ENCODE measurements around the gene ARHGAP24. TPM values are rescaled to one million over a fixed set of nuclear protein-coding genes. Genes with fewer than 3 reads are reported as not detected.

The ARHGAP24 gene
- total and polyA plus RNA-seq, 2 experiments from 2014 or later = 0.21 to 0.36 TPM

GRCh38 chr4:85430697-85431096, 44.3 kb upstream of the ARHGAP24 start (continued):
- TF ChIP-seq, protein P1, sequence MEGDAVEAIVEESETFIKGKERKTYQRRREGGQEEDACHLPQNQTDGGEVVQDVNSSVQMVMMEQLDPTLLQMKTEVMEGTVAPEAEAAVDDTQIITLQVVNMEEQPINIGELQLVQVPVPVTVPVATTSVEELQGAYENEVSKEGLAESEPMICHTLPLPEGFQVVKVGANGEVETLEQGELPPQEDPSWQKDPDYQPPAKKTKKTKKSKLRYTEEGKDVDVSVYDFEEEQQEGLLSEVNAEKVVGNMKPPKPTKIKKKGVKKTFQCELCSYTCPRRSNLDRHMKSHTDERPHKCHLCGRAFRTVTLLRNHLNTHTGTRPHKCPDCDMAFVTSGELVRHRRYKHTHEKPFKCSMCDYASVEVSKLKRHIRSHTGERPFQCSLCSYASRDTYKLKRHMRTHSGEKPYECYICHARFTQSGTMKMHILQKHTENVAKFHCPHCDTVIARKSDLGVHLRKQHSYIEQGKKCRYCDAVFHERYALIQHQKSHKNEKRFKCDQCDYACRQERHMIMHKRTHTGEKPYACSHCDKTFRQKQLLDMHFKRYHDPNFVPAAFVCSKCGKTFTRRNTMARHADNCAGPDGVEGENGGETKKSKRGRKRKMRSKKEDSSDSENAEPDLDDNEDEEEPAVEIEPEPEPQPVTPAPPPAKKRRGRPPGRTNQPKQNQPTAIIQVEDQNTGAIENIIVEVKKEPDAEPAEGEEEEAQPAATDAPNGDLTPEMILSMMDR (conservative IDR thresholded peaks at IDR 0.05; ENCODE audit: low read depth in 2 of 2) = no peak
- TF ChIP-seq EZH2 (IDR thresholded peaks at IDR 0.05; ENCODE audit: low read depth, unreplicated experiment) (no peak), JUNB (IDR thresholded peaks at IDR 0.05; ENCODE audit: unreplicated experiment) (no peak)

GRCh38 chr4:85431156-85431555, 43.8 kb upstream of the ARHGAP24 start:
- H3K27ac ChIP-seq (ENCODE audit: low read depth) = no peak overlapping the region
- H3K9me2 ChIP-seq (ENCODE audit: insufficient read depth) = no peaks in the 10 kb centered on the region; the same call in 1 of the 2 replicates
- no peaks in the 10 kb centered on the region for H4K20me1 ChIP-seq (replicated peaks; ENCODE audit: insufficient read depth)
- peaks cover 4% of the 10 kb centered on the region for H3K27me3 Mint-ChIP-seq (ENCODE audit: insufficient read depth, low read depth, poor library complexity)
- DNase-seq (ENCODE audit: low spot score) (no peak), ATAC-seq (no peak)
- no peaks in the 10 kb centered on the region for H3F3A ChIP-seq (replicated peaks; ENCODE audit: low read depth)
- H3K4me1 Mint-ChIP-seq = peaks cover 13% of the 10 kb centered on the region; the same call in 2 of the 3 replicates
- no peaks in the 10 kb centered on the region for H3K36me3 Mint-ChIP-seq (ENCODE audit: low read depth)
- no peak overlapping the region for H3K4me2 ChIP-seq
- H3K36me3 ChIP-seq (ENCODE audit: insufficient read depth) = no peaks in the 10 kb centered on the region
- H3K4me1 ChIP-seq (ENCODE audit: insufficient read depth) = 0 out of 2 replicates have a peak, but pooled peaks cover 3% of the 10 kb centered on the region
- no peaks in the 10 kb centered on the region for H3K79me2 ChIP-seq (replicated peaks; ENCODE audit: insufficient read depth)
- H3K9me3 Mint-ChIP-seq = no peaks in the 10 kb centered on the region; the same call in 2 of the 3 replicates
- no peak overlapping the region for H3K27ac Mint-ChIP-seq
- no peak overlapping the region for H2AFZ ChIP-seq
- H3K4me3 ChIP-seq = no peak overlapping the region
- no peak overlapping the region for H3K4me3 Mint-ChIP-seq
- no peaks in the 10 kb centered on the region for H3K27me3 ChIP-seq (ENCODE audit: insufficient read depth)
- TF ChIP-seq ZNF331 (CRISPR knock-in tag; IDR thresholded peaks at IDR 0.05; ENCODE audit: low read depth) (no peak), REST (IDR thresholded peaks at IDR 0.05; ENCODE audit: unreplicated experiment) (no peak), CREB1 (CRISPR knock-in tag; IDR thresholded peaks at IDR 0.05; ENCODE audit: low read depth) (no peak), NANOG (IDR thresholded peaks at IDR 0.05; ENCODE audit: borderline replicate concordance) (no peak), STAT1 (IDR thresholded peaks at IDR 0.05; ENCODE audit: unreplicated experiment) (no peak), EZH2 (IDR thresholded peaks at IDR 0.05; ENCODE audit: low read depth, unreplicated experiment) (no peak), JUNB (IDR thresholded peaks at IDR 0.05; ENCODE audit: unreplicated experiment) (no peak), ZNF462 (CRISPR knock-in tag; IDR thresholded peaks at IDR 0.05) (no peak), EZH2phosphoT487 (IDR thresholded peaks at IDR 0.05; ENCODE audit: unreplicated experiment) (no peak), ZNF114 (CRISPR knock-in tag; IDR thresholded peaks at IDR 0.05) (no peak)
- TF ChIP-seq, protein P2, sequence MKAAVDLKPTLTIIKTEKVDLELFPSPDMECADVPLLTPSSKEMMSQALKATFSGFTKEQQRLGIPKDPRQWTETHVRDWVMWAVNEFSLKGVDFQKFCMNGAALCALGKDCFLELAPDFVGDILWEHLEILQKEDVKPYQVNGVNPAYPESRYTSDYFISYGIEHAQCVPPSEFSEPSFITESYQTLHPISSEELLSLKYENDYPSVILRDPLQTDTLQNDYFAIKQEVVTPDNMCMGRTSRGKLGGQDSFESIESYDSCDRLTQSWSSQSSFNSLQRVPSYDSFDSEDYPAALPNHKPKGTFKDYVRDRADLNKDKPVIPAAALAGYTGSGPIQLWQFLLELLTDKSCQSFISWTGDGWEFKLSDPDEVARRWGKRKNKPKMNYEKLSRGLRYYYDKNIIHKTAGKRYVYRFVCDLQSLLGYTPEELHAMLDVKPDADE (IDR thresholded peaks at IDR 0.05) = no peak
